ENCODE results near the gene EFHD1. TPM values are rescaled to one million over a fixed set of nuclear protein-coding genes. Genes with fewer than 3 reads are reported as not detected.

The EFHD1 gene
- total RNA-seq, 4 donors from 2014 or later: 13.3 to 23.7 (median 15.3) TPM

DNA sequence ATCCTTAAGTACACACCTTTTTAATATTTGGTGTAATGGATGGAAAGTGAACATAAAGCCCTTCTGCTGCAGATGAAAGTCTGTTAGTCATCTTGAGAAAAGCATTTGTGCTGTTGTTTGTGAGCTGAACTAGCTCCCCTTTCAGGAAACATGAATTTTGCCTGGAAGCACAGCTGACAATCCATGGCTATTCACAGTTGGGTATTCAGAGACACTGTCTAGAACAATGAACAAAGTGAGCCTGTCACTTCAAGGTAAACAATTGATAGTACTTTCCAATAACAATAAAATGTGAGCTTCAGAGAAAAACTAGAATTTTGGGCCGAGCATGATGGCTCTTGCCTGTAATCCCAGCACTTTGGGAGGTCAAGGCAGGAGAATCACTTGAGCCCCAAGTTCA is 6.8 kb upstream of the EFHD1 start:
- WGBS: 50% methylated on average over 1 of the region's 1 CpG
- no peak overlapping the region for H3K27ac ChIP-seq (replicated peaks in 1 of 4)
- intact Hi-C loops (cut with DNase I): no loop called here
- H3K36me3 ChIP-seq: no peaks in the 10 kb centered on the region
- H3K4me3 ChIP-seq: no peak overlapping the region
- no peaks in the 10 kb centered on the region for H3K4me1 ChIP-seq
- TF ChIP-seq POLR2A (IDR thresholded peaks at IDR 0.05; ENCODE audit: low read depth) (no peak), POLR2AphosphoS5 (IDR thresholded peaks at IDR 0.05) (no peak), EP300 (IDR thresholded peaks at IDR 0.05) (no peak)
- TF ChIP-seq, protein P1, sequence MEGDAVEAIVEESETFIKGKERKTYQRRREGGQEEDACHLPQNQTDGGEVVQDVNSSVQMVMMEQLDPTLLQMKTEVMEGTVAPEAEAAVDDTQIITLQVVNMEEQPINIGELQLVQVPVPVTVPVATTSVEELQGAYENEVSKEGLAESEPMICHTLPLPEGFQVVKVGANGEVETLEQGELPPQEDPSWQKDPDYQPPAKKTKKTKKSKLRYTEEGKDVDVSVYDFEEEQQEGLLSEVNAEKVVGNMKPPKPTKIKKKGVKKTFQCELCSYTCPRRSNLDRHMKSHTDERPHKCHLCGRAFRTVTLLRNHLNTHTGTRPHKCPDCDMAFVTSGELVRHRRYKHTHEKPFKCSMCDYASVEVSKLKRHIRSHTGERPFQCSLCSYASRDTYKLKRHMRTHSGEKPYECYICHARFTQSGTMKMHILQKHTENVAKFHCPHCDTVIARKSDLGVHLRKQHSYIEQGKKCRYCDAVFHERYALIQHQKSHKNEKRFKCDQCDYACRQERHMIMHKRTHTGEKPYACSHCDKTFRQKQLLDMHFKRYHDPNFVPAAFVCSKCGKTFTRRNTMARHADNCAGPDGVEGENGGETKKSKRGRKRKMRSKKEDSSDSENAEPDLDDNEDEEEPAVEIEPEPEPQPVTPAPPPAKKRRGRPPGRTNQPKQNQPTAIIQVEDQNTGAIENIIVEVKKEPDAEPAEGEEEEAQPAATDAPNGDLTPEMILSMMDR (IDR thresholded peaks at IDR 0.05): no peak
- peaks cover 0 to 53% (median 3%) of the 10 kb centered on the region in 4 donors for H3K27me3 ChIP-seq
- DNase-seq (ENCODE audit: extremely low spot score): no peak
- H3K9me3 ChIP-seq: no peaks in the 10 kb centered on the region

DNA sequence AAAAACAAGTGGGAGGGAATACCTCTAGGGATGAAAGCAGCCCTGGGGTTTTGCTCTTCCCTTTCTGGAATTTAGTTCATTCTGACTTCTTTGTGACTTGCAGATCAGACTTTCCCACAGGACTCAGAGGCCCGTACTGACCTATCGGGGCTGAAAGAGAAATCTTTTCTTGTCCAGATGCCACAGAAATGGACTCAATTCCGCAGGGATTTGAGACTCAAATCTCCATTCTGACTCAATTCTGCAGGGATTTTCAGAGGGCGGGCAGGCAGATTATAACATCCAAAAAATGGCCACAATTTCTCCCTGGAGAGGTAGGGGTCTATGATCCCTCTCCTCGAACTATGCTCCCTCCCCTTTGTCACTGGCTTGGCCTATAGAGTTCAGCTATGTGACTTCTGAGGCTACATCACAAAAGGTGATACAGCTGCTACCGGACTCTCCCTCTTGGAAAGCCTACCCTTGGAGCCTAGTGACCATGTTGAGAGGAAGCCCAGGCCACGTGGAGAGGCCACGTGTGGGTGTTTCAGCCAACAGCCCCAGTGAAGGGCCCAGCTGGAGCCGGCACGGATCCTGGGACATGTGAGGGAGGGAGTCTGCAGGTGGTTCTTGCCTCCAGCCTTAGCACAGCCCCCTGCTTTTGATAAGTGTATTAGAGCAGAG is 4.8 kb upstream of the EFHD1 start:
- H3K4me3 ChIP-seq: no peak overlapping the region
- H3K4me1 ChIP-seq: peaks cover 0 to 15% (median 15%) of the 10 kb centered on the region in 4 donors
- 82% methylated on average over 10 of the region's 10 CpGs for WGBS
- DNase-seq (ENCODE audit: extremely low spot score): no peak
- no peak for TF ChIP-seq POLR2AphosphoS5 (IDR thresholded peaks at IDR 0.05)
- TF ChIP-seq, protein P1 (IDR thresholded peaks at IDR 0.05): no peak
- TF ChIP-seq POLR2A (IDR thresholded peaks at IDR 0.05; ENCODE audit: low read depth): no peak
- TF ChIP-seq EP300 (IDR thresholded peaks at IDR 0.05): no peak
- intact Hi-C loops (cut with DNase I): no loop called here
- peak overlapping the region; percentile 18 to 55 (median 40) for H3K27ac ChIP-seq (replicated peaks in 1 of 4)
- H3K27me3 ChIP-seq: peaks cover under 1 to 72% (median 14%) of the 10 kb centered on the region in 4 donors
- no peaks in the 10 kb centered on the region for H3K36me3 ChIP-seq
- H3K9me3 ChIP-seq: no peaks in the 10 kb centered on the region

DNA sequence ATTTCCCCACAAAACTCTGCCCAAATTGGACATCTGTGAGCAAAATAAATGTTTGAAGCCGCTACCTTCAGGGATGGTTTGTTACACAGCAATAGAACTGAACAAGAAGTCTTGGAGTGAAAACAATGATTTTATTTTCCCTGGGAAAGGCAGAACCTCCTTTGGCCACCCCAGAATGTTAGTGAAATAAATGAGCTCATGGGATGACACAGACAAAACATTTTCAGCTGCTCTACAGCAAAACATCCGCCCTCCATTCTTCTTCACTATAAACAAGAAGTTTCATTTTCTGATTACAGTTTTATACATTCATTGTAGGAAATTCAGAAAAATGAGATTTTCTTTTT is 4.3 kb upstream of the EFHD1 start:
- WGBS: 80% methylated on average over 2 of the region's 2 CpGs
- intact Hi-C loops (cut with DNase I): no loop called here
- TF ChIP-seq POLR2A (IDR thresholded peaks at IDR 0.05; ENCODE audit: low read depth): no peak
- no peak for TF ChIP-seq POLR2AphosphoS5 (IDR thresholded peaks at IDR 0.05)
- TF ChIP-seq, protein P1 (IDR thresholded peaks at IDR 0.05): no peak
- DNase-seq (ENCODE audit: extremely low spot score): no peak
- Histone ChIP-seq H3K27ac (replicated peaks in 1 of 4) (peak overlapping the region; percentile 18 to 55 (median 40)), H3K4me1 (peaks cover 5 to 20% (median 20%) of the 10 kb centered on the region in 4 donors), H3K27me3 (peaks cover 4 to 72% (median 20%) of the 10 kb centered on the region in 4 donors), H3K9me3 (no peaks in the 10 kb centered on the region), H3K4me3 (no peak overlapping the region), H3K36me3 (no peaks in the 10 kb centered on the region)

DNA sequence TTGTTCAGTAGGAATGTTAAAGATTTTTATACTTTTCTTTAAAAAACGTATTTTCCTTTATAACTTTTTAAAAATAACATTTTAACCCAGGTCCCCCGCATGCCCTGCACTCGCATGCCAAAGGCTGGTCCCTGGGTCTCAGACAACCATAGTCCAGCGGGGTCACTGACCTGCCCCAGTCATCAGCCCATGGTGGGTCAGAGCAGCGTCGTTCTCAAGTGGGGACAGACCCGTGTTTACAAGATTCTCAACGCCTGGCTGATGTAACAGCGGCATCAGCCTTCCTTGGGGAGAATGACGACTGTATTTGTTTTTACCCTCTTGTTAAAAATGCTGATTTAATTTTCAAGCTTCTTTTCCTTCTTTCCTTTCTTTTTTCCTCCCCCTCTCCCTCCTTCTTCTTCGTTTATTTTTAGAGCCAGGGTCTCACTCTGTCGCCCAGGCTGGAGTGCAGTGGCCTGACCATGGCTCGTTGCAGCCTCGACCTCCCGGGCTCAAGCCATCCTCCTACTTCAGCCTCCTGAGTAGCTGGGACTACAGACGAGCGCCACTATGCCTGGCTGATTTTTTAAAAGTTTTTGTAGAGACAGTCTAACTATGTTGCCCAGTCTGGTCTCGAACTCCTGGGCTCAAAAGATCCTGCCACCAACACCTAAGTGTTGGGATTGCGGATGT is 1.0 kb upstream of the EFHD1 start:
- peaks cover 6 to 30% (median 28%) of the 10 kb centered on the region in 4 donors for H3K4me1 ChIP-seq
- 57% methylated on average over 19 of the region's 19 CpGs for WGBS
- intact Hi-C loops (cut with DNase I): no loop called here
- peak overlapping the region; percentile 65 to 83 (median 76) for H3K27ac ChIP-seq (replicated peaks in 1 of 4)
- peaks cover 9 to 76% (median 25%) of the 10 kb centered on the region in 4 donors for H3K27me3 ChIP-seq
- TF ChIP-seq EP300 (IDR thresholded peaks at IDR 0.05) (no peak), POLR2A (IDR thresholded peaks at IDR 0.05; ENCODE audit: low read depth) (no peak), POLR2AphosphoS5 (IDR thresholded peaks at IDR 0.05) (no peak)
- TF ChIP-seq, protein P1 (IDR thresholded peaks at IDR 0.05): no peak
- DNase-seq (ENCODE audit: extremely low spot score): no peak
- peak overlapping the region; percentile 57 to 78 (median 66) for H3K4me3 ChIP-seq
- no peaks in the 10 kb centered on the region for H3K9me3 ChIP-seq
- H3K36me3 ChIP-seq: no peaks in the 10 kb centered on the region

Data from esophagus muscularis mucosa (tissue), 4 donors.